GM23338 (cell line): ENCODE data around the gene GCNT2. TPM values are rescaled to one million over a fixed set of nuclear protein-coding genes. Genes with fewer than 3 reads are reported as not detected.

ENCODE experiments used
- ATAC-seq: fragments of 200-7000 bp; cut with Tn5 transposase; 3 replicates; pipeline ENCODE4 v1.9.1; 2020
- DNase-seq: peaks from one replicate; pipeline ENCODE4 v3.0.0-alpha.2; 2015; ENCODE audit warnings: low spot score
- H2AFZ ChIP-seq: fragments of 200-600 bp; sonication (generic); 2 replicates; pipeline ENCODE4 v1.8.0; 2016; ENCODE audit warnings: antibody characterized with exemption, mild to moderate bottlenecking, moderate library complexity
- H3F3A ChIP-seq: fragments of 200-600 bp; sonication (generic); replicated peaks from 2 replicates; pipeline ENCODE4 v1.8.0; 2017; ENCODE audit warnings: antibody characterized with exemption, mixed run types, low read depth
- H3K27ac ChIP-seq: fragments of 200-600 bp; sonication (generic); 2 replicates; pipeline ENCODE4 v1.6.1; 2016; ENCODE audit warnings: low read depth
- H3K27me3 ChIP-seq: fragments of 200-600 bp; sonication (generic); 2 replicates; pipeline ENCODE4 v1.8.0; 2016; ENCODE audit warnings: mild to moderate bottlenecking, mixed run types, moderate library complexity; ENCODE audit not compliant: insufficient read depth
- H3K36me3 ChIP-seq: fragments of 200-600 bp; sonication (generic); 2 replicates; pipeline ENCODE4 v1.8.0; 2016; ENCODE audit warnings: mild to moderate bottlenecking; ENCODE audit not compliant: insufficient read depth
- H3K4me1 ChIP-seq: fragments of 200-600 bp; sonication (generic); 2 replicates; pipeline ENCODE4 v1.8.0; 2016; ENCODE audit warnings: mild to moderate bottlenecking, moderate library complexity; ENCODE audit not compliant: insufficient read depth
- H3K4me2 ChIP-seq: fragments of 200-600 bp; sonication (generic); 2 replicates; pipeline ENCODE4 v1.7.1; 2017; ENCODE audit warnings: mixed run types
- H3K4me3 ChIP-seq: fragments of 200-600 bp; sonication (generic); 2 replicates; pipeline ENCODE4 v1.6.1; 2016; ENCODE audit warnings: mixed run types
- H3K79me2 ChIP-seq: fragments of 200-600 bp; sonication (generic); replicated peaks from 2 replicates; pipeline ENCODE4 v1.8.0; 2017; ENCODE audit warnings: mild to moderate bottlenecking; ENCODE audit not compliant: insufficient read depth
- H3K9me2 ChIP-seq: fragments of 200-600 bp; sonication (generic); 2 replicates; pipeline ENCODE4 v1.8.0; 2017; ENCODE audit not compliant: insufficient read depth
- H4K20me1 ChIP-seq: fragments of 200-600 bp; sonication (generic); replicated peaks from 2 replicates; pipeline ENCODE4 v1.8.0; 2017; ENCODE audit warnings: mild to moderate bottlenecking; ENCODE audit not compliant: insufficient read depth
- H3K27ac Mint-ChIP-seq: 2 replicates; pipeline ENCODE4 v1.8.0; 2020; ENCODE audit warnings: inconsistent platforms, mild to moderate bottlenecking, moderate library complexity, mixed read lengths
- H3K27me3 Mint-ChIP-seq: 3 replicates; pipeline ENCODE4 v1.8.0; 2022; ENCODE audit warnings: low read depth, mild to moderate bottlenecking, moderate library complexity, mixed read lengths, inconsistent platforms; ENCODE audit not compliant: insufficient read depth, poor library complexity
- H3K36me3 Mint-ChIP-seq: 3 replicates; pipeline ENCODE4 v1.8.0; 2021; ENCODE audit warnings: low read depth, mild to moderate bottlenecking, inconsistent platforms, moderate library complexity, mixed read lengths
- H3K4me1 Mint-ChIP-seq: 3 replicates; pipeline ENCODE4 v1.8.0; 2020; ENCODE audit warnings: mild to moderate bottlenecking, inconsistent platforms, mixed read lengths
- H3K4me3 Mint-ChIP-seq: 3 replicates; pipeline ENCODE4 v1.8.0; 2021; ENCODE audit warnings: moderate library complexity, mild to moderate bottlenecking, inconsistent platforms, mixed read lengths
- H3K9me3 Mint-ChIP-seq: 3 replicates; pipeline ENCODE4 v1.8.0; 2020; ENCODE audit warnings: moderate library complexity, mild to moderate bottlenecking, inconsistent platforms, mixed read lengths
- CREB1 ChIP-seq: fragments of 250-450 bp; sonication (Bioruptor Pico); IDR thresholded peaks from 2 replicates; pipeline ENCODE4 v1.5.0; 2020; ENCODE audit warnings: low read depth, mild to moderate bottlenecking, moderate library complexity
- CTCF ChIP-seq, 2 experiments: fragments of 200-600 bp in 1 of 2; sonication (generic) in 1 of 2; conservative IDR thresholded peaks; 2 replicates each; pipeline versions ENCODE4 v1.5.1 to v1.6.1; 2016 to 2017; ENCODE audit warnings: antibody characterized with exemption in 2 of 2, low read depth in 2 of 2, mild to moderate bottlenecking in 2 of 2, moderate library complexity in 1 of 2
- ETS1 ChIP-seq: IDR thresholded peaks from 2 replicates; pipeline ENCODE4 v1.6.1; 2016; ENCODE audit warnings: antibody characterized with exemption
- EZH2 ChIP-seq: fragments of 200-600 bp; sonication (generic); IDR thresholded peaks from one replicate; pipeline ENCODE4 v1.8.0; 2017; ENCODE audit warnings: antibody characterized with exemption, mild to moderate bottlenecking, low read depth; ENCODE audit not compliant: unreplicated experiment
- EZH2phosphoT487 ChIP-seq: fragments of 200-600 bp; sonication (generic); IDR thresholded peaks from one replicate; pipeline ENCODE4 v1.8.1; 2018; ENCODE audit warnings: antibody characterized with exemption; ENCODE audit not compliant: unreplicated experiment
- JUNB ChIP-seq: IDR thresholded peaks from one replicate; pipeline ENCODE4 v1.6.1; 2016; ENCODE audit warnings: antibody characterized with exemption; ENCODE audit not compliant: unreplicated experiment
- NANOG ChIP-seq: IDR thresholded peaks from 2 replicates; pipeline ENCODE4 v1.6.1; 2016; ENCODE audit warnings: antibody characterized with exemption, borderline replicate concordance
- POLR2AphosphoS5 ChIP-seq: IDR thresholded peaks from 2 replicates; pipeline ENCODE4 v1.6.1; 2016; ENCODE audit warnings: antibody characterized with exemption, low read depth
- REST ChIP-seq: IDR thresholded peaks from one replicate; pipeline ENCODE4 v1.6.1; 2018; ENCODE audit warnings: antibody characterized with exemption; ENCODE audit not compliant: unreplicated experiment
- STAT1 ChIP-seq: IDR thresholded peaks from one replicate; pipeline ENCODE4 v1.6.1; 2016; ENCODE audit warnings: antibody characterized with exemption; ENCODE audit not compliant: unreplicated experiment
- ZNF114 ChIP-seq: fragments of 250-450 bp; sonication (Bioruptor Pico); IDR thresholded peaks from 2 replicates; pipeline ENCODE4 v1.5.0; 2020; ENCODE audit warnings: mild to moderate bottlenecking, moderate library complexity
- ZNF331 ChIP-seq: fragments of 250-450 bp; sonication (Bioruptor Pico); IDR thresholded peaks from 2 replicates; pipeline ENCODE4 v1.5.0; 2020; ENCODE audit warnings: low read depth, mild to moderate bottlenecking, moderate library complexity
- ZNF462 ChIP-seq: fragments of 250-450 bp; sonication (Bioruptor Pico); IDR thresholded peaks from 2 replicates; pipeline ENCODE4 v1.5.0; 2020; ENCODE audit warnings: mild to moderate bottlenecking, moderate library complexity
- polyA plus RNA-seq: library from polyadenylated mRNA; unstranded; fragments of >200 nt; fragmentation: Nextera tagmentation; extraction: Ambion mirVana; gene quantifications from 2 replicates; pipeline ENCODE4 v1.2.1, GENCODE V29; 2016
- total RNA-seq: library from RNA; depleted of rRNA; stranded (reverse); fragments of >200 nt; shearing (Covaris generic); gene quantifications from 2 replicates; pipeline ENCODE4 v1.2.3, GENCODE V29; 2014

The GCNT2 gene
- total and polyA plus RNA-seq, 2 experiments from 2014 or later = 28.3 to 137 TPM

- Histone ChIP-seq H3K4me2 (no peak overlapping the region), H3K9me2 (no peaks in the 10 kb centered on the region; the same call in 1 of the 2 replicates), H2AFZ (no peak overlapping the region), H3K79me2 (no peaks in the 10 kb centered on the region; the same call in 1 of the 2 replicates), H3K4me1 (no peaks in the 10 kb centered on the region), H3K27ac (no peak overlapping the region), H3K36me3 (no peaks in the 10 kb centered on the region), H4K20me1 (no peaks in the 10 kb centered on the region), H3K27me3 (no peaks in the 10 kb centered on the region), H3K4me3 (no peak overlapping the region), H3F3A (peaks cover 7% of the 10 kb centered on the region; the same call in 1 of the 2 replicates)
- H3K4me3 Mint-ChIP-seq = no peak overlapping the region
- peaks cover 8% of the 10 kb centered on the region; the same call in 1 of the 3 replicates for H3K36me3 Mint-ChIP-seq
- ATAC-seq = no peak
- DNase-seq = no peak
- peaks cover 21% of the 10 kb centered on the region for H3K4me1 Mint-ChIP-seq
- no peaks in the 10 kb centered on the region for H3K9me3 Mint-ChIP-seq
- no peak overlapping the region for H3K27ac Mint-ChIP-seq
- TF ChIP-seq ZNF114 (CRISPR knock-in tag) (no peak), ETS1 (no peak), EZH2 (no peak), CTCF (conservative IDR thresholded peaks at IDR 0.05; ENCODE audit: low read depth in 2 of 2) (no peak), JUNB (no peak), ZNF331 (no peak), EZH2phosphoT487 (no peak), STAT1 (no peak), NANOG (no peak), REST (no peak), POLR2AphosphoS5 (no peak), CREB1 (CRISPR knock-in tag) (no peak), ZNF462 (CRISPR knock-in tag) (no peak)
- H3K27me3 Mint-ChIP-seq = peaks cover 9% of the 10 kb centered on the region
These were observed 13.2 kb downstream of the GCNT2 start for GRCh38 chr6:10534419-10534762.
